SH-SY5Y (cell line): ENCODE results near the gene CCSER1.

Experiments used
- GATA2 ChIP-seq: IDR thresholded peaks from 2 replicates; pipeline ENCODE4 v1.6.1; 2011; ENCODE audit warnings: mild to moderate bottlenecking, low read depth, low read length
- GATA3 ChIP-seq: IDR thresholded peaks from 2 replicates; pipeline ENCODE4 v1.6.1; 2011; ENCODE audit warnings: low read depth, mild to moderate bottlenecking, low read length, moderate library complexity

DNA sequence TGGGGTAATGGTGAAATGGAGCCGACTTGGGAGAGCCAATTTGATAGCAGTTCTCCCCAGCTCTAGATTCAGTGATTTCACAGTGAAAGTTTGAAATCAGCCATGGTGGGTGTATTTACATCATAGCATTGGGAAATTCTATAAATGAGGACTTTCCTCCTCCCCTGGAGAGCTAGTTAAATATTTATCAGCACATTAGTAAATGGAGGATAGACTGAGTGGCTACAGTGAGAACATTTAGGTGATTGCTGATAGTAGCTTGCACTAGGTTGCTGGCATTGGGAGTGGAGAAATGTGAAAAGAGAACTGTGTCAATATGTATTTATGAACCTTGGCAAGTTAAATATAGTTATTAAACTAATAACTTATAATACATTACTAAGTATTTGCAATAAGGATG, 347.3 kb downstream of the CCSER1 start:
- no peak for TF ChIP-seq GATA2
- TF ChIP-seq GATA3, result no peak
